HEK293 (cell line): ENCODE data around the gene EML6.

Experiments used
- CTCF ChIA-PET: fragments of 350-600 bp; formaldehyde crosslinking; extraction: SDS; loops from one replicate; lab custom pipeline; 2021; ENCODE audit warnings: antibody characterized with exemption; lab: Yijun Ruan, JAX
- POLR2A ChIA-PET: fragments of 300-600 bp; formaldehyde crosslinking; extraction: SDS; loops from one replicate; lab custom pipeline; 2020; ENCODE audit warnings: antibody characterized with exemption, inconsistent platforms; lab: Yijun Ruan, JAX
- H3K27ac ChIP-seq: fragments of 200-500 bp; sonication (Bioruptor generic); 2 replicates; pipeline ENCODE4 v1.5.1; 2014; ENCODE audit warnings: low read depth, low read length, control low read depth, inconsistent platforms; ENCODE audit errors: extremely low read depth
- H3K36me3 ChIP-seq, 2 experiments: fragments of 200-500 bp in 1 of 2; sonication (Bioruptor generic) in 1 of 2; 1 replicate in 1 of 2; 2 replicates in 1 of 2; pipeline ENCODE4 v1.5.1; 2014 to 2017; ENCODE audit warnings: inconsistent platforms in 2 of 2, low read length in 2 of 2; ENCODE audit not compliant: control insufficient read depth in 2 of 2, insufficient read depth in 1 of 2
- H3K4me1 ChIP-seq: fragments of 200-500 bp; sonication (Bioruptor generic); 2 replicates; pipeline ENCODE4 v1.5.1; 2014; ENCODE audit warnings: mild to moderate bottlenecking, low read length, inconsistent platforms; ENCODE audit not compliant: control insufficient read depth, insufficient read depth
- H3K4me3 ChIP-seq: 2 replicates; pipeline ENCODE4 v1.5.1; 2011; ENCODE audit warnings: low read depth, mild to moderate bottlenecking, control low read depth, low read length, moderate library complexity
- H3K9me3 ChIP-seq: fragments of 200-500 bp; sonication (Bioruptor generic); 2 replicates; pipeline ENCODE4 v1.5.1; 2014; ENCODE audit warnings: low read depth, low read length, inconsistent platforms; ENCODE audit not compliant: control insufficient read depth, insufficient read depth
- BCL6B ChIP-seq: fragments of 450-650 bp; formaldehyde crosslinking; IDR thresholded peaks from 2 replicates; pipeline ENCODE4 v1.5.1; 2017; ENCODE audit warnings: missing biosample characterization, missing genetic modification characterization
- IKZF3 ChIP-seq: fragments of 450-650 bp; IDR thresholded peaks from 2 replicates; pipeline ENCODE4 v1.5.0; 2018; ENCODE audit warnings: missing biosample characterization, mild to moderate bottlenecking, missing genetic modification characterization, moderate library complexity
- OVOL3 ChIP-seq: fragments of 450-650 bp; formaldehyde crosslinking; IDR thresholded peaks from 2 replicates; pipeline ENCODE4 v1.5.1; 2016; ENCODE audit warnings: missing biosample characterization, missing genetic modification characterization
- PATZ1 ChIP-seq: fragments of 450-650 bp; formaldehyde crosslinking; IDR thresholded peaks from 2 replicates; pipeline ENCODE4 v1.5.1; 2016; ENCODE audit warnings: missing biosample characterization, missing genetic modification characterization
- YY1 ChIP-seq: fragments of 450-650 bp; formaldehyde crosslinking; IDR thresholded peaks from 2 replicates; pipeline ENCODE4 v1.5.1; 2018; ENCODE audit warnings: missing biosample characterization, missing genetic modification characterization
- YY2 ChIP-seq: fragments of 450-650 bp; formaldehyde crosslinking; IDR thresholded peaks from 2 replicates; pipeline ENCODE4 v1.5.1; 2016; ENCODE audit warnings: missing biosample characterization, missing genetic modification characterization
- ZBTB11 ChIP-seq: fragments of 450-650 bp; formaldehyde crosslinking; conservative IDR thresholded peaks from 2 replicates; pipeline ENCODE4 v1.5.1; 2016; ENCODE audit warnings: low read depth, missing biosample characterization, missing genetic modification characterization
- ZBTB20 ChIP-seq: fragments of 450-650 bp; formaldehyde crosslinking; IDR thresholded peaks from 2 replicates; pipeline ENCODE4 v1.5.1; 2016; ENCODE audit warnings: missing biosample characterization, missing genetic modification characterization
- ZBTB44 ChIP-seq: fragments of 450-650 bp; IDR thresholded peaks from 2 replicates; pipeline ENCODE4 v1.5.1; 2018; ENCODE audit warnings: missing biosample characterization, mild to moderate bottlenecking, missing genetic modification characterization
- ZBTB6 ChIP-seq: fragments of 450-650 bp; formaldehyde crosslinking; IDR thresholded peaks from 2 replicates; pipeline ENCODE4 v1.5.1; 2017; ENCODE audit warnings: missing biosample characterization, missing genetic modification characterization
- ZFP3 ChIP-seq: fragments of 450-650 bp; formaldehyde crosslinking; IDR thresholded peaks from 2 replicates; pipeline ENCODE4 v1.5.1; 2016; ENCODE audit warnings: low read depth, missing biosample characterization, missing genetic modification characterization
- ZNF16 ChIP-seq: fragments of 450-650 bp; formaldehyde crosslinking; IDR thresholded peaks from 2 replicates; pipeline ENCODE4 v1.5.1; 2016; ENCODE audit warnings: low read depth, missing biosample characterization, missing genetic modification characterization
- ZNF184 ChIP-seq: fragments of 450-650 bp; IDR thresholded peaks from 2 replicates; pipeline ENCODE4 v1.5.1; 2018; ENCODE audit warnings: missing biosample characterization, mild to moderate bottlenecking, missing genetic modification characterization
- ZNF23 ChIP-seq: fragments of 450-650 bp; formaldehyde crosslinking; IDR thresholded peaks from 2 replicates; pipeline ENCODE4 v1.5.1; 2016; ENCODE audit warnings: missing biosample characterization, missing genetic modification characterization, borderline replicate concordance
- ZNF350 ChIP-seq: fragments of 450-650 bp; formaldehyde crosslinking; IDR thresholded peaks from 2 replicates; pipeline ENCODE4 v1.5.0; 2017; ENCODE audit warnings: missing biosample characterization, mild to moderate bottlenecking, missing genetic modification characterization
- ZNF366 ChIP-seq: fragments of 450-650 bp; formaldehyde crosslinking; conservative IDR thresholded peaks from 2 replicates; pipeline ENCODE4 v1.5.1; 2016; ENCODE audit warnings: missing biosample characterization, missing genetic modification characterization
- ZNF394 ChIP-seq: fragments of 450-650 bp; formaldehyde crosslinking; IDR thresholded peaks from 2 replicates; pipeline ENCODE4 v1.5.1; 2016; ENCODE audit warnings: missing biosample characterization, missing genetic modification characterization, mild to moderate bottlenecking, moderate library complexity, borderline replicate concordance
- ZNF510 ChIP-seq: fragments of 450-650 bp; formaldehyde crosslinking; IDR thresholded peaks from 2 replicates; pipeline ENCODE4 v1.5.1; 2018; ENCODE audit warnings: mild to moderate bottlenecking, missing genetic modification characterization, missing biosample characterization; ENCODE audit not compliant: insufficient replicate concordance
- ZNF530 ChIP-seq: fragments of 450-650 bp; formaldehyde crosslinking; IDR thresholded peaks from 2 replicates; pipeline ENCODE4 v1.5.1; 2016; ENCODE audit warnings: low read depth, missing biosample characterization, missing genetic modification characterization
- ZNF596 ChIP-seq: fragments of 450-650 bp; IDR thresholded peaks from 2 replicates; pipeline ENCODE4 v1.5.0; 2018; ENCODE audit warnings: missing biosample characterization, mild to moderate bottlenecking, missing genetic modification characterization, moderate library complexity
- ZNF600 ChIP-seq: fragments of 450-650 bp; formaldehyde crosslinking; IDR thresholded peaks from 2 replicates; pipeline ENCODE4 v1.5.1; 2016; ENCODE audit warnings: missing biosample characterization, missing genetic modification characterization
- ZNF621 ChIP-seq: fragments of 450-650 bp; formaldehyde crosslinking; IDR thresholded peaks from 2 replicates; pipeline ENCODE4 v1.5.1; 2017; ENCODE audit warnings: missing biosample characterization, missing genetic modification characterization
- ZNF777 ChIP-seq: fragments of 450-650 bp; formaldehyde crosslinking; IDR thresholded peaks from 2 replicates; pipeline ENCODE4 v1.5.1; 2017; ENCODE audit warnings: missing biosample characterization, missing genetic modification characterization, borderline replicate concordance
- ZSCAN4 ChIP-seq: fragments of 450-650 bp; formaldehyde crosslinking; IDR thresholded peaks from 2 replicates; pipeline ENCODE4 v1.5.1; 2017; ENCODE audit warnings: missing biosample characterization, missing genetic modification characterization

EML6 gene

GRCh38 chr2:54924121-54924520 lies 200.7 kb downstream of the EML6 start:
- Histone ChIP-seq H3K36me3 (no peaks in the 10 kb centered on the region), H3K4me3 (no peak overlapping the region), H3K4me1 (no peaks in the 10 kb centered on the region), H3K9me3 (no peaks in the 10 kb centered on the region), H3K27ac (no peak overlapping the region)
- TF ChIP-seq ZBTB20 (tag by site-specific recombination), result no peak
- TF ChIP-seq ZNF16, result no peak
- TF ChIP-seq ZNF394 (tag by site-specific recombination), result no peak
- no peak for TF ChIP-seq ZNF350 (tag by site-specific recombination)
- TF ChIP-seq ZFP3, result no peak
- TF ChIP-seq YY2 (tag by site-specific recombination), result no peak
- TF ChIP-seq ZBTB44 (tag by site-specific recombination), result no peak
- TF ChIP-seq BCL6B (tag by site-specific recombination), result no peak
- TF ChIP-seq OVOL3 (tag by site-specific recombination), result no peak
- no peak for TF ChIP-seq ZNF530 (tag by site-specific recombination)
- no peak for TF ChIP-seq ZNF366
- TF ChIP-seq ZBTB6 (tag by site-specific recombination), result no peak
- TF ChIP-seq IKZF3 (tag by site-specific recombination), result no peak
- no peak for TF ChIP-seq ZNF510 (tag by site-specific recombination)
- no peak for TF ChIP-seq ZSCAN4 (tag by site-specific recombination)
- no peak for TF ChIP-seq ZNF621
- no peak for TF ChIP-seq ZNF600
- no peak for TF ChIP-seq ZNF184 (tag by site-specific recombination)
- no peak for TF ChIP-seq YY1 (tag by site-specific recombination)
- ChIA-PET CTCF (interaction anchor here (0.5 to 0.7 kb wide), 2 partner anchors 107 to 316 kb away, joined by 3 read pairs; no protein-coding TSS in a partner anchor), POLR2A (no interaction called here)

GRCh38 chr2:54925022-54925421 lies 201.6 kb downstream of the EML6 start:
- Histone ChIP-seq H3K36me3 (no peaks in the 10 kb centered on the region), H3K4me1 (no peaks in the 10 kb centered on the region), H3K4me3 (no peak overlapping the region), H3K9me3 (no peaks in the 10 kb centered on the region), H3K27ac (no peak overlapping the region)
- CTCF ChIA-PET, result no interaction called here
- POLR2A ChIA-PET, result no interaction called here
- TF ChIP-seq ZNF23 (tag by site-specific recombination) (no peak), ZNF596 (no peak), YY2 (tag by site-specific recombination) (no peak), ZNF777 (no peak), PATZ1 (no peak), ZBTB11 (no peak)
